NB4 (cell line): Measurements from ENCODE around the gene ZNF22.

ENCODE experiments used
- CTCF ChIP-seq: IDR thresholded peaks from one replicate; pipeline ENCODE4 v1.5.1; 2012; ENCODE audit warnings: low read depth, low read length
- MAX ChIP-seq: IDR thresholded peaks from 2 replicates; pipeline ENCODE4 v1.6.1; 2011; ENCODE audit warnings: low read depth, low read length
- POLR2A ChIP-seq: IDR thresholded peaks from 2 replicates; pipeline ENCODE4 v1.6.1; 2011; ENCODE audit warnings: mild to moderate bottlenecking; ENCODE audit not compliant: insufficient read length; ENCODE audit errors: extremely low read depth

- TF ChIP-seq POLR2A = no peak
- no peak for TF ChIP-seq CTCF
- no peak for TF ChIP-seq MAX
These were observed 8.5 kb upstream of the ZNF22 start for GRCh38 chr10:44992070-44992731.
